Endothelial cell of umbilical vein (primary cell): ENCODE data around the gene HDAC8.

Experiments
- CTCF ChIP-seq, 2 donors: IDR thresholded peaks; 1 replicate in 1 of 2; 2 replicates in 1 of 2; pipeline ENCODE4 v1.5.1; 2011; ENCODE audit warnings: low read length in 2 of 2, mild to moderate bottlenecking in 2 of 2, moderate library complexity in 2 of 2, control low read depth in 1 of 2, inconsistent platforms in 1 of 2, low read depth in 1 of 2; ENCODE audit not compliant: insufficient read depth in 1 of 2; ENCODE audit errors: extremely low read depth in 1 of 2
- EZH2 ChIP-seq: IDR thresholded peaks from 2 replicates; pipeline ENCODE4 v1.6.1; 2012; ENCODE audit warnings: borderline replicate concordance, low read depth, mild to moderate bottlenecking, moderate library complexity, low read length, inconsistent platforms; ENCODE audit not compliant: severe bottlenecking
- MAX ChIP-seq: IDR thresholded peaks from 2 replicates; pipeline ENCODE4 v1.6.1; 2011; ENCODE audit not compliant: insufficient read depth, insufficient read length
- MYC ChIP-seq: IDR thresholded peaks from one replicate; pipeline ENCODE4 v1.6.1; 2011; ENCODE audit warnings: mild to moderate bottlenecking, low read depth, low read length
- POLR2AphosphoS5 ChIP-seq: IDR thresholded peaks from 2 replicates; pipeline ENCODE4 v1.6.1; 2012; ENCODE audit warnings: low read depth, mild to moderate bottlenecking, control low read depth, low read length, moderate library complexity; ENCODE audit not compliant: insufficient read depth

- TF ChIP-seq CTCF (IDR thresholded peaks at IDR 0.05; ENCODE audit: extremely low read depth in 1 of 2, insufficient read depth in 1 of 2, low read depth in 1 of 2, low read length in 2 of 2): no peak
- TF ChIP-seq MAX: no peak
- no peak for TF ChIP-seq POLR2AphosphoS5
- TF ChIP-seq EZH2: no peak
- no peak for TF ChIP-seq MYC
Measured at GRCh38 chrX:72396117-72396516, 176.5 kb downstream of the HDAC8 start.
